H1 (cell line): ENCODE data around the gene MXD1. TPM values are rescaled to one million over a fixed set of nuclear protein-coding genes. Genes with fewer than 3 reads are reported as not detected.

Source experiments
- MAX ChIP-seq: IDR thresholded peaks from 2 replicates; pipeline ENCODE4 v1.6.1; 2012; ENCODE audit warnings: inconsistent platforms
- USF2 ChIP-seq: IDR thresholded peaks from 2 replicates; pipeline ENCODE4 v1.6.1; 2011; ENCODE audit warnings: low read length, improper control_type of control experiment
- polyA plus RNA-seq, 7 experiments: library from polyadenylated mRNA; depleted of rRNA in 3 of 7; stranded (reverse) in 5 of 7; unstranded in 2 of 7; fragments of >200 nt in 5 of 7; fragments of 200-250 nt in 2 of 7; gene quantifications; 1 replicate in 5 of 7; 2 replicates in 1 of 7; 4 replicates in 1 of 7; pipeline versions ENCODE4 v1.2.1 to v1.2.3, GENCODE V29; 2011 to 2013; ENCODE audit warnings: missing spikeins in 2 of 7, mixed read lengths in 2 of 7
- total RNA-seq: library from RNA; stranded (reverse); fragmentation: NEBNext Ultra II Directional; extraction: Animal tissue kit (Norgen Biotek cat#: 25700); gene quantifications from 2 replicates; pipeline ENCODE4 v1.2.1, GENCODE V29; 2021

MXD1 gene
- total and polyA plus RNA-seq, 2 of the 8 experiments (the other 6 are each of a cell fraction or from before 2014, with no cell fraction given): 1.6 to 2.6 TPM

DNA sequence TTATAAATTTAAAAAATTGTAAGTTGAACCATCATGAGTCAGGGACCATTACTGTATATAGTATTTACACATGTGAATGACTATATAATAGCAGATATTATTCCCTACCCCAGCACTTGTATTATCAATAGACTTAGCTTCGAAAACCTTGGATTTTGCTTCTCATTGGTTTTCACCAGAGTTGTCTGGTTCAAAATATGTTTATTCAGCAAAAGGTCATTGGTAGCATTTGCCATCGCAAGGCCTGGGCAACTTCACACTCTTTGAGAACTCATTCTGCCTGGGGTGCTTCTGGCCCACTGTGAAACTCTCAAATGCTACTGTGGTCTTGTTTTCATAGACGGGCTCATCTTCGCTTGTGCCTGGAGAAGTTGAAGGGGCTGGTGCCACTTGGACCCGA lies 20.1 kb downstream of the MXD1 start (continued):
- TF ChIP-seq USF2 (no peak), MAX (no peak)
